HG03097 (cell line): ENCODE measurements around the gene MMP8.

Experiments used
- ATAC-seq: cut with Tn5 transposase; IDR thresholded peaks from one replicate; pipeline ENCODE4 v1.9.1; 2021; ENCODE audit not compliant: unreplicated experiment, low FRiP score

Gene MMP8

DNA sequence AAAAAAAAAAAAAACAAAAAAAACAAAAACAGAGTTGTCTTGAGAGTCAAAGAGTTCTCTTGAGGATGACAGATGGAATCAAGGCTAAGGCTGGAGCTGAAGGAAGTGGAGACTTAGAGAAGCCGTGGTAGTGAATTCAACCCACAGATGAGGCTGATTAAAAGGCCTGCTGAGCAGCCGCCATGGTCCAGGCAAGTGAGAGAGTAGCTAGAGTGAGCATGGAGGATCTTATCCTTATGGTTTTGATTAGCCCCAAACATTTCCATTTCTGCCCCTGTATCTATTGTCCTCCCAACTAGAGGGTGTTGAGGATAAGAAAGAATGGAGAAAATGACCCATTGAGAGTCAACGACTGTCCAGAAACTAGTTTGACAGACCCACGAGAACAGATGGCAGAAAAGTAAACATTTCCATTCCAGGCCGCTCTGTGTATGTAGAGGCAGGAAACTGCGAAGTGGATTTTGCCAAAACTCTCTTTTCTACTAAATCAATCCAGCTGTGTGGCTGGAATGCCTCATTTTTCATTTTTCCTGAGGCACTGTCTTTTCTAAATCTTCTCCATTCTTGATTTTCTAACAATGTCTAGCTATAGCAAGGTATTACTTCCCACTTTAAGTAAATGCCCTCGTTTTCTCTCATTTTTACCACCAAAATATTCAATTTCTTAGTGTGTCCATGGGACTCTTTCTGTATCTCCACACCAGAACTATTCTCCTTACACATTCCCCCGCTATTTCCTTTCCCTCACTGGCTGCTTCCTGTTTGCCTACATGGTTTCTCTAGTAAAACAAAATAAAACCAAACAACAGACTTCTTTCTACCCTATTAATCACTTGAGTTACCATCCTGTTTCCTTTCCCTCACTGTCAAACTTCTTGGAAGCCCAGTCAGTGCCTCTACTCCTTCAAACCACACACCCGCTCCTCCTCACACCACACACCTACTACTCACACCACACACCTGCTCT lies 5.4 kb upstream of the MMP8 start:
- ATAC-seq, result no peak

GRCh38 chr11:102727890-102728289 lies 3.1 kb upstream of the MMP8 start:
- no peak for ATAC-seq

- ATAC-seq, result no peak
Measured at GRCh38 chr11:102722821-102723220, 1.9 kb downstream of the MMP8 start.

DNA sequence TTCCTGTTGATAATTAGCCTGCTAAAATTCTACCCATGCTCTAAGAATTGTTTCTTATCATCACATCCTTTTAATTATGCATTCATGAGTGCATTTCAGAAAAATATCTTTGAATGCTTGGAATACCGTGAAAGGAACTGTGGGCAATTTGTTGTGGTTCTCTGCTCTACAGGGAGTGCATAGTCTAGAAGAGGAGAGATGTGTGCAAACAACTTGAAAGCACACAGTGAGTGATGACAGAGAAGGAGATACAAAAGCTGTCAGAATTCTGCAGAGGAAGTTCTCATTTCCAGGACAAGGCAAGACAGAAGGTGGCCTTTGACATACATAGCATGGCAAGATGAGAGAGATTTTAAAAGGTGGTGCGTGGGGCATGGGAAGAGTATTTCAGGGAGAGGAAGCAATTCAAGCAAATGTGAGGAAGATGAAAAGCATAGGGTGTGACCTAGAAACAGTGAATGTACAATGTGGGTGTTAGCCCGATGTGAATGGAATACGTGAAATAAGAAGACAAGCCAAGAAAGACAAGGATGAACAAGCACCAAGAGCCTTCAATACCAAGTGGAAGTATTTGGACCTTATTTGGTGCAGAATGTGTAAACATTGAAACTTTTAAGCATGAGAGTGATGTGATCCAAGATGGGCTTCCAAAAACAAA lies 5.0 kb downstream of the MMP8 start:
- no peak for ATAC-seq

GRCh38 chr11:102717280-102717679 lies 7.5 kb downstream of the MMP8 start:
- no peak for ATAC-seq

DNA sequence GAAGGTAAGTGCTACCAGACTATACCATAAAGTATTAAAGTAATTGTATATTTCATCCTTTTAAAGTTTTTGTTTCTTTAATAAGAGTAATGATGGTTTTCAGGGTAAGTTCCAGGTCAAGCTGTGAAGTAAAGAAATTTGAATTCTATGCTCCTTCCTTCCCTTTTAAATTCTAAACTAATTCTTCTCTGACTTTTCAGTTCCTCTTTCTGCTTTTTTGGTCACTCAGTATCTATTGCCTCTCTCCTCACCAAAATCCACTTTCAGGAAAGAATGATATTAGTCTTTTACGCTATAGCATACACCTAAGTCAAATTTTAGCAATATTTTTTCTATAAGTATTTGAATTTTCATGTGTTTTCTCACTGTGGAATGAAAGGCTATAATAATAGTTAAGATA lies 8.2 kb downstream of the MMP8 start:
- ATAC-seq, result no peak

GRCh38 chr11:102712137-102712536 lies 12.6 kb downstream of the MMP8 start:
- no peak for ATAC-seq

DNA sequence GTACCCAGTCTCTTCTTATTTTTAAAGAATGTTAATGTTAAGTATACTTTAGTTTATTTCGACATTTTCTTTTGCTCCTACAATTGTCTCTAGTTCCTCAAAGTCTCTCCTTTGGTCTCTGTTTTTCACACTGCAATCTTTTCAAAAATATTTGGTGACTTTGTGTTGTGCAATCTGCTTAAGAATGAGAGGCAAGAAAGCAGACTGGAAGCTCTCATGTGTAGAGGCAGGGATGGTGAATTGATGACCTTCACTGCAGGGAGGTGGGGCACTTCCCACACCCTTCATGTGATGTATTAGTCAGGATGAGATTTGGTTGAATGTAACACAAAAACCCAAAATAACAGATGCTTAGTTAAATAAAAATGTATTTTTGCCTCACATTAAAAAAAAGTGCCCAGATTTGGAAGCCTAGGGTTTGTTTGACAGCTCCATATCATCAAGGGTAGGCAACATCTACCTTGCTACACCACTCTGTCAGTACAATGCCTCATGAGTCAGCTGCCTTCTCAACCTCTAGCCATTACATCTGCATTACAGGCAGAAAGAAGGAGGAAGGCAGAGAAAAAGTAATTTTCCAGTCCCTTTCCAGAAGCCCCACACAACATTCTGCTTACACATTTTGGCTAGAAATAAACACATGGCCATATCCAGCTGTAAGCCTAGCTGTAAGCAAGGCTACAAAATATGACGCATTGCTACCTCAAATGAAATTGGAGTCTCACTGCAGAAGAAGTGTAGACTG lies 15.4 kb downstream of the MMP8 start:
- no peak for ATAC-seq

- ATAC-seq, result no peak
Measured at GRCh38 chr11:102708654-102709053, 16.1 kb downstream of the MMP8 start.

GRCh38 chr11:102705626-102706025 lies 19.1 kb downstream of the MMP8 start, which contains the start of gene MMP27:
TSS of gene MMP27 (minus strand) at chr11:102705769. CDS start at chr11:102705714, 55 bp downstream.
- no peak for ATAC-seq

- no peak for ATAC-seq
Measured at GRCh38 chr11:102704841-102705240, 19.9 kb downstream of the MMP8 start.

GRCh38 chr11:102703826-102704493 lies 20.8 kb downstream of the MMP8 start:
- no peak for ATAC-seq

- ATAC-seq, result no peak
Measured at GRCh38 chr11:102695201-102695600, 29.6 kb downstream of the MMP8 start.

- no peak for ATAC-seq
Measured at GRCh38 chr11:102685754-102686153, 39.0 kb downstream of the MMP8 start.

DNA sequence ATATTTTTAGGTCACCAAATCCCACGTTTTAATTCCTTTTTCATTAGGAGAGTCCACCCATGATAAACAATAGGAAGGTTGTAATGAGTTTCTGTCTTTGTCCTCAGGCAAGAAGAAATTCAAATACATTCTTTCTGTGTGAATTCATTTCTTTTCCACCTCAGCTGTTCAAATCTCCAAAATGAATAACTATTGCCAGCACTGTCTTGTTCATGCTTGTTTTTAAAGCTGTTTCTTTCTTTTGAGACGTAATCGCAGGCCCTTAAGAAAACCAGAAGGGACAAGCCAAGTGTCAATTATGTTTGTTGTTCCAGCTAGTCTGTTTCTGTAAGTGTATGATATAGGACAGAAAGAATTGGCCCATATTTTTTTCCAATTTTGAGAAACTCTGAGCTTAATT lies 39.4 kb downstream of the MMP8 start:
- no peak for ATAC-seq

GRCh38 chr11:102683277-102683676 lies 41.5 kb downstream of the MMP8 start:
- no peak for ATAC-seq

DNA sequence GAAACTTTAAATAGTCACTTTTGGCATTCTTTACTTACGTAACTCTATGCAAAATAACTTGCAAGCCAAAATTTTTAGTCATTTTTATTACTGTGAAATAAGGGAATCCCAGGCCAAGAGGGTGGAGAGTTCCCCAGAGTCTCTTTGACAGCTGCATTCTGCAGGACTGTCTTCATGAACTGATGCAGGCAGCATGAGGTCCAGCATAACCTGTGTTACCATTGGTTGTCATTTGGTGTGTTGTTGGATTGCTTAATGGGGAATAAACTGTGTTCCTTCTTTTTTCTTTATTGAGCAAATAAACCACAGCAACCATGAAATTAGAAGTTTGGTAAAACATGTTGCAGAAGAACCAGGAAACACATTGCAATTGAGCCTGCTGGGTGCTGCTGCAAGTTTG lies 43.8 kb downstream of the MMP8 start:
- no peak for ATAC-seq

DNA sequence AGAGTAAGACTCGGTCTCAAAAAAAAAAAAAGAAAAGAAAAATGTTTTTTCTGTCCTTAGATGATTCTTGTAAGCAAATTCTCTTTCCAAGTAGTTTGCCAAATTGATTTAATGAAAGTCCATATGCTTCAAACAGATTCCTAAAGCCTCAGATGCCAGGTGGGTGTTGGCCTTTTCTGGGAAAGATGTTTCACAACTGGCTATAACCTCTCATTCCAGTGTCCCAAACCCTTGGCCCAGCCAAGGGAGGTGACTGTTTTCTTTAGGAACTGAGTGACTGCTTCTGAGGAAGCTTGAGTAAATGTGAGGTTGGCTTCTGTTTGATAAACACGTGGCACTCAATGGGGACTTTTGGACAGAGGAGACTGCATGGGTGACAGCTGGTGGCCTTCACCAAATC lies 46.7 kb downstream of the MMP8 start:
- ATAC-seq, result no peak

- no peak for ATAC-seq
Measured at GRCh38 chr11:102676084-102676483, 48.7 kb downstream of the MMP8 start.

- ATAC-seq, result no peak
Measured at GRCh38 chr11:102669664-102670063, 55.1 kb downstream of the MMP8 start.
